GM18507 (cell line): ENCODE measurements around the gene TSPAN14.
"Not testable (repeated sequence)": the region's sequence is repeated elsewhere in the genome, so short reads cannot be mapped to it uniquely, and the experiment has no call there.

Source experiments
- DNase-seq: peaks from one replicate; pipeline ENCODE4 v3.0.0; 2011; ENCODE audit warnings: low read depth; ENCODE audit not compliant: insufficient read length; ENCODE audit errors: extremely low spot score
- FAIRE-seq: peaks from 2 replicates; lab custom pipeline; 2011; peaks lifted over from hg19 to GRCh38; lab: Jason Lieb, UNC

Gene TSPAN14

GRCh38 chr10:80453842-80454512 is at the start of gene TSPAN14:
Gene TSPAN14, plus strand, starts transcription at chr10:80454310. Its CDS starts 34,924 bp downstream, at chr10:80489234.
- peak; percentile 69 for DNase-seq
- FAIRE-seq = no peak

GRCh38 chr10:80405035-80405434 is 49.1 kb upstream of the TSPAN14 start:
- no peak for FAIRE-seq
- DNase-seq = no peak

- no peak for DNase-seq
Observed at GRCh38 chr10:80405626-80406025, 48.5 kb upstream of the TSPAN14 start.

GRCh38 chr10:80406204-80406603 is 47.9 kb upstream of the TSPAN14 start:
- DNase-seq (no peak), FAIRE-seq (no peak)

More at GRCh38 chr10:80405626-80406025, 48.5 kb upstream of the TSPAN14 start:
- no peak for FAIRE-seq

GRCh38 chr10:80407812-80408241 is 46.3 kb upstream of the TSPAN14 start:
- FAIRE-seq = no peak
- no peak for DNase-seq

GRCh38 chr10:80408242-80409101 is 45.6 kb upstream of the TSPAN14 start, which contains the start of gene PRXL2A:
Gene PRXL2A, plus strand, starts transcription at chr10:80408551. Its CDS starts 11,917 bp downstream, at chr10:80420468.
- DNase-seq = peak; percentile 89

GRCh38 chr10:80409121-80409520 is 45.0 kb upstream of the TSPAN14 start:
- DNase-seq = no peak

More at GRCh38 chr10:80408242-80409101, 45.6 kb upstream of the TSPAN14 start, which contains the start of gene PRXL2A:
- peak; percentile 61 for FAIRE-seq

GRCh38 chr10:80410122-80410521 is 44.0 kb upstream of the TSPAN14 start:
- no peak for DNase-seq
- FAIRE-seq = no peak

More at GRCh38 chr10:80409121-80409520, 45.0 kb upstream of the TSPAN14 start:
- no peak for FAIRE-seq

GRCh38 chr10:80410578-80411145 is 43.4 kb upstream of the TSPAN14 start:
- no peak for FAIRE-seq
- DNase-seq = no peak

- no peak for FAIRE-seq
- no peak for DNase-seq
Observed at GRCh38 chr10:80411267-80411668, 42.8 kb upstream of the TSPAN14 start.

GRCh38 chr10:80411681-80412220 is 42.4 kb upstream of the TSPAN14 start:
- DNase-seq (no peak), FAIRE-seq (no peak)

GRCh38 chr10:80412486-80412885 is 41.6 kb upstream of the TSPAN14 start:
- no peak for DNase-seq
- no peak for FAIRE-seq

- FAIRE-seq = no peak
Observed at GRCh38 chr10:80413271-80413996, 40.7 kb upstream of the TSPAN14 start.

GRCh38 chr10:80414142-80414895 is 39.8 kb upstream of the TSPAN14 start:
- FAIRE-seq = no peak
- no peak for DNase-seq

More at GRCh38 chr10:80413271-80413996, 40.7 kb upstream of the TSPAN14 start:
- DNase-seq = no peak

GRCh38 chr10:80415734-80416478 is 38.2 kb upstream of the TSPAN14 start:
- DNase-seq = no peak
- FAIRE-seq = no peak

GRCh38 chr10:80416479-80417098 is 37.5 kb upstream of the TSPAN14 start:
- DNase-seq = no peak

GRCh38 chr10:80417256-80417655 is 36.9 kb upstream of the TSPAN14 start:
- not testable (repeated sequence) for DNase-seq, FAIRE-seq

More at GRCh38 chr10:80416479-80417098, 37.5 kb upstream of the TSPAN14 start:
- no peak for FAIRE-seq
